Colonic mucosa (tissue), 4 donors: ENCODE measurements around the gene IRF7. TPM values are rescaled to one million over a fixed set of nuclear protein-coding genes. Genes with fewer than 3 reads are reported as not detected.

Source experiments
- DNase-seq: peaks from one replicate; pipeline ENCODE4 v3.0.0-alpha.2; 2020
- H3K27ac ChIP-seq: fragments of 200-600 bp; one replicate; pipeline ENCODE4 v1.8.0; 2021
- H3K27me3 ChIP-seq: fragments of 200-600 bp; one replicate; pipeline ENCODE4 v1.8.0; 2021
- H3K36me3 ChIP-seq: fragments of 200-600 bp; one replicate; pipeline ENCODE4 v1.8.0; 2021
- H3K4me1 ChIP-seq: fragments of 200-600 bp; one replicate; pipeline ENCODE4 v1.8.0; 2021; ENCODE audit warnings: mild to moderate bottlenecking
- H3K4me3 ChIP-seq: fragments of 200-600 bp; one replicate; pipeline ENCODE4 v1.8.0; 2021
- H3K9ac ChIP-seq, 2 donors: one replicate each; pipeline ENCODE4 v1.7.0; 2013; ENCODE audit warnings: control low read depth in 2 of 2, low read depth in 2 of 2, low read length in 2 of 2
- H3K9me3 ChIP-seq: fragments of 200-600 bp; one replicate; pipeline ENCODE4 v1.8.0; 2021
- intact Hi-C: fragments of 100-400 bp; cut with DNase I; formaldehyde crosslinking; loops from one replicate; pipeline ENCODE4 v1.14.1; 2022
- total RNA-seq, 2 donors: library from RNA; stranded (reverse); fragmentation: NEBNext Ultra II Directional in 1 of 2; extraction: Animal tissue kit (Norgen Biotek cat#: 25700) in 1 of 2; gene quantifications; one replicate each; pipeline ENCODE4 v1.2.1, GENCODE V29; 2021
- TF ChIP-seq, protein P1 (sequence below): fragments of 200-600 bp; IDR thresholded peaks from one replicate; pipeline ENCODE4 v1.8.0; 2022; ENCODE audit warnings: antibody characterized with exemption, mild to moderate bottlenecking
- donor health status: healthy.
- donor health status: DM: no; HTN: no; CAD: no.
- donor health status: DM: no; HTN: no; CAD: no.

IRF7 gene
- total RNA-seq, 2 donors from 2014 or later, result 22.1 to 25.6 TPM

DNA sequence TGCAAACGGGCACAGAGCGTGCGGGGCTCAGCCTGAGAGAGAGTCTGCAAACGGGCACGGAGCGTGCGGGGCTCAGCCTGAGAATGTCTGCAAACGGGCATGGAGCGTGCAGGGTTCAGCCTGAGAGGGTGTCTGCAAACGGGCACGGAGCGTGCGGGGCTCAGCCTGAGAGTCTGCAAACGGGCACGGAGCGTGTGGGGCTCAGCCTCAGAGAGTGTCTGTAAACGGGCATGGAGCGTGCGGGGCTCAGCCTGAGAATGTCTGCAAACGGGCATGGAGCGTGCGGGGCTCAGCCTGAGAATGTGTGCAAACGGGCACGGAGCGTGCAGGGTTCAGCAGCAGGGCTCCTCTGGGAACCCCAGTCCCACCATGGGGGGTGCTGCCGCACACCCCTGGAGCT lies 26.0 kb downstream of the IRF7 start:
- no peak for DNase-seq
- TF ChIP-seq, protein P1, sequence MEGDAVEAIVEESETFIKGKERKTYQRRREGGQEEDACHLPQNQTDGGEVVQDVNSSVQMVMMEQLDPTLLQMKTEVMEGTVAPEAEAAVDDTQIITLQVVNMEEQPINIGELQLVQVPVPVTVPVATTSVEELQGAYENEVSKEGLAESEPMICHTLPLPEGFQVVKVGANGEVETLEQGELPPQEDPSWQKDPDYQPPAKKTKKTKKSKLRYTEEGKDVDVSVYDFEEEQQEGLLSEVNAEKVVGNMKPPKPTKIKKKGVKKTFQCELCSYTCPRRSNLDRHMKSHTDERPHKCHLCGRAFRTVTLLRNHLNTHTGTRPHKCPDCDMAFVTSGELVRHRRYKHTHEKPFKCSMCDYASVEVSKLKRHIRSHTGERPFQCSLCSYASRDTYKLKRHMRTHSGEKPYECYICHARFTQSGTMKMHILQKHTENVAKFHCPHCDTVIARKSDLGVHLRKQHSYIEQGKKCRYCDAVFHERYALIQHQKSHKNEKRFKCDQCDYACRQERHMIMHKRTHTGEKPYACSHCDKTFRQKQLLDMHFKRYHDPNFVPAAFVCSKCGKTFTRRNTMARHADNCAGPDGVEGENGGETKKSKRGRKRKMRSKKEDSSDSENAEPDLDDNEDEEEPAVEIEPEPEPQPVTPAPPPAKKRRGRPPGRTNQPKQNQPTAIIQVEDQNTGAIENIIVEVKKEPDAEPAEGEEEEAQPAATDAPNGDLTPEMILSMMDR, result no peak
- H3K9ac ChIP-seq, result no peak overlapping the region
- H3K36me3 ChIP-seq, result peaks cover 25% of the 10 kb centered on the region
- no peaks in the 10 kb centered on the region for H3K27me3 ChIP-seq
- no peaks in the 10 kb centered on the region for H3K4me1 ChIP-seq
- H3K4me3 ChIP-seq, result no peak overlapping the region
- H3K27ac ChIP-seq, result no peak overlapping the region
- intact Hi-C loops, result no loop called here
- no peaks in the 10 kb centered on the region for H3K9me3 ChIP-seq

GRCh38 chr11:587978-588380 lies 27.8 kb downstream of the IRF7 start:
- Histone ChIP-seq H3K4me3 (no peak overlapping the region), H3K36me3 (peaks cover 17% of the 10 kb centered on the region)
- TF ChIP-seq, protein P1, result no peak

DNA sequence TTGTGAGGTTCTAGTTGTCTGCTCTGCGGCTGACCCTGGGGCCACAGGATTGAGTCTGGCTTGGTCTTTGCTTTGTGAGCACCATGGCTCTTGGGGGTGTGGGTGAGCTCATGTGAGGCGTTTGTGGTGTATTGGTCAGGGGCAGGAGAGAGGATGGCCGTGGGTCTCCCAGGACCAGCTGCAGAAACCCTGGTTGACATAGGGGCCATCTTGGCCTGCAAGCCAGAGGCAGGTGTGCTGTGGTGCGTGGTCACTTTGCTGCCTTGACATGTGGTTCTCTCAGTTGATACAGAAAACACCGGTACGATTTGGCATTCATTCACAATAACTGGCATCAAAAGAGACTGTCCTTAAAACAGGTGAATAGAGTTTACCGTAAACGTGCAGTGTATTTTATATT lies 28.2 kb downstream of the IRF7 start:
- Histone ChIP-seq H3K27ac (no peak overlapping the region), H3K36me3 (peaks cover 13% of the 10 kb centered on the region), H3K9ac (no peak overlapping the region), H3K4me3 (no peak overlapping the region), H3K4me1 (no peaks in the 10 kb centered on the region), H3K9me3 (no peaks in the 10 kb centered on the region), H3K27me3 (no peaks in the 10 kb centered on the region)
- TF ChIP-seq, protein P1, result no peak
- intact Hi-C loops, result no loop called here
- no peak for DNase-seq

More at GRCh38 chr11:587978-588380, 27.8 kb downstream of the IRF7 start:
- no peak for DNase-seq
- intact Hi-C loops, result no loop called here
- Histone ChIP-seq H3K27ac (no peak overlapping the region), H3K9ac (no peak overlapping the region), H3K9me3 (no peaks in the 10 kb centered on the region), H3K27me3 (no peaks in the 10 kb centered on the region), H3K4me1 (no peaks in the 10 kb centered on the region)

- DNase-seq, result no peak
- intact Hi-C loops, result no loop called here
- Histone ChIP-seq H3K9ac (no peak overlapping the region), H3K9me3 (no peaks in the 10 kb centered on the region), H3K27ac (no peak overlapping the region), H3K36me3 (peaks cover 12% of the 10 kb centered on the region), H3K27me3 (no peaks in the 10 kb centered on the region), H3K4me3 (no peak overlapping the region), H3K4me1 (no peaks in the 10 kb centered on the region)
- TF ChIP-seq, protein P1, result no peak
Measured at GRCh38 chr11:586376-587316, 29.1 kb downstream of the IRF7 start.

- DNase-seq, result no peak
Measured at GRCh38 chr11:584287-584686, 31.5 kb downstream of the IRF7 start.

More at GRCh38 chr11:584287-584686, 31.5 kb downstream of the IRF7 start:
- H3K4me3 ChIP-seq, result no peak overlapping the region
- H3K9me3 ChIP-seq, result no peaks in the 10 kb centered on the region
- intact Hi-C loops, result no loop called here
- no peaks in the 10 kb centered on the region for H3K27me3 ChIP-seq
- TF ChIP-seq, protein P1, result no peak
- no peak overlapping the region for H3K27ac ChIP-seq
- H3K36me3 ChIP-seq, result peaks cover 12% of the 10 kb centered on the region
- no peak overlapping the region for H3K9ac ChIP-seq
- no peaks in the 10 kb centered on the region for H3K4me1 ChIP-seq
